NCI-H748 treated with DMSO at 0.1 percent for 48 hours (cell line): Measurements from ENCODE around the gene LRRC4B.
"Not testable (repeated sequence)": the region's sequence is repeated elsewhere in the genome, so short reads cannot be mapped to it uniquely, and the experiment has no call there.

ENCODE experiments used
- DNase-seq: peaks from one replicate; lab custom pipeline; 2025; lab: John Stamatoyannopoulos, UW

LRRC4B gene

DNA sequence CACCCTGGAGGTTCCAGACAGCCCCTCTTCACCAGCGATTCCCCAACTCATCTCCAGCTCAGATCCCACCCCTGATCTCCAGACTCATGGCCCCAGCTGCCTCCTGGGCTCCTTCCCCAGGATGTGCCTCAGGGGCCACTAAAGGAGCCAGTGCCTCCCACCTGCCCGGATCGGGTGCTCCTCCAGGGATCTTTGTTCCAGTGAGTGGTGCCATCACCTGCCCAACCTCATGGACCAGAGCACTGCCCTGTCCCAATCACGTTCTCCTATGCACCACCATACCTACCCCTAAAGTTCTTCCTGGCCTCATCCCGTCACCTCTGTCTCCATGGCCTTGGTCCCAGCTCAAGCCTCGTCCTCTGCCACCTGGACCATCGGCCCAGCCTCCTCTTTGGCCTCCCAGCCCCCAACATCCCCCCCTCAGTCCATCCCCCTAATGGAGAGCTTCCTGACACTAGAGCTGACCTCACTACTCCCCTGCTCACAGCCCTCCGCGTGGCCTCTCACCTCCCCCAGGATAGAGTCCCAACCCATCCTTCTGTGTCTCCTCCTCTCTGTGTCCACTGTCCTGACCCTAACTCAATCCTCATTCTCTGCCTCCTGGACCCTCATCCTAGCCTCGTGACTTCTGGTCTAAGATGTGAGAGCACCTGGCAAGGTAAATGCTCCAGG, 82.8 kb downstream of the LRRC4B start:
- DNase-seq = no peak

DNA sequence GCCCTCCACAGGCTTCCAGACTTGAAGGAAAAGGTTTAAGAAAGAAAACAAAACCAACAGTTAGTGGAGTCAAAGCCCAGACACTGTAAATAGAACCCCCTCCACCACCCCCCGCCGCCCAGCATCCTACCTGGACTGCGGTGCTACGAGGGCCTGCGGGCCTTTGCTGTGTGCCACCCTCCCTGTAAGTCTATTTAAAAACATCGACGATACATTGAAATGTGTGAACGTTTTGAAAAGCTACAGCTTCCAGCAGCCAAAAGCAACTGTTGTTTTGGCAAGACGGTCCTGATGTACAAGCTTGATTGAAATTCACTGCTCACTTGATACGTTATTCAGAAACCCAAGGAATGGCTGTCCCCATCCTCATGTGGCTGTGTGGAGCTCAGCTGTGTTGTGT, 85.3 kb downstream of the LRRC4B start:
- DNase-seq = no peak

DNA sequence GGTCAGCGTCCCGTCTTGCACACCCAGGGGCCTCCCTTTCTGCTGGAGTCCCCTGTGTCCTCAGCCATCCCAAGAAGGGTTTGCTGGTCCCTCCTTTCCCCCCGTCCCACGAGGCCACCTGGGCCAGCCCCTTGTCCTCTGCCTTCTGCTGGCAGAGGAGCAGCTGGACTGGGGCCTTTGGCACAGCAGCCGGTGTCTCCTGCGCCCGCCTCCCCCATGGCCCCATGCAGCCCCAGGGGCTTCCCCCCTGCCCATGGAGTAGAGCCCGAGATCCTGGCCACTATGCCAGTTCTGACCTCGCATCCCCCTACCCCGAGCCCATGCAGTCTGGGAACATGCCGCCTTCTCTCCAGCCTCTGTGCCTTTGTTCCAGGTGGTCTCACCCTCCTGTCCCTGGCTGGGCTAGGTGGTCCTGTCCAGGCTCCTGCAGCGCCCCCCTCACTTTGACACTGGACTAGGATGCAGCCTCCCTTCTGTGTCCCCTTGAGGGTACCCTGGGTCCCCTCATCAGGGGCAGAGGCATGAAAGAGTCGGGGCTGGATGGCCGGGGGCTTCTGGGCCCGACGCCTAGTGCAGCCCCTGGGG, 85.9 kb downstream of the LRRC4B start:
- DNase-seq = no peak

DNA sequence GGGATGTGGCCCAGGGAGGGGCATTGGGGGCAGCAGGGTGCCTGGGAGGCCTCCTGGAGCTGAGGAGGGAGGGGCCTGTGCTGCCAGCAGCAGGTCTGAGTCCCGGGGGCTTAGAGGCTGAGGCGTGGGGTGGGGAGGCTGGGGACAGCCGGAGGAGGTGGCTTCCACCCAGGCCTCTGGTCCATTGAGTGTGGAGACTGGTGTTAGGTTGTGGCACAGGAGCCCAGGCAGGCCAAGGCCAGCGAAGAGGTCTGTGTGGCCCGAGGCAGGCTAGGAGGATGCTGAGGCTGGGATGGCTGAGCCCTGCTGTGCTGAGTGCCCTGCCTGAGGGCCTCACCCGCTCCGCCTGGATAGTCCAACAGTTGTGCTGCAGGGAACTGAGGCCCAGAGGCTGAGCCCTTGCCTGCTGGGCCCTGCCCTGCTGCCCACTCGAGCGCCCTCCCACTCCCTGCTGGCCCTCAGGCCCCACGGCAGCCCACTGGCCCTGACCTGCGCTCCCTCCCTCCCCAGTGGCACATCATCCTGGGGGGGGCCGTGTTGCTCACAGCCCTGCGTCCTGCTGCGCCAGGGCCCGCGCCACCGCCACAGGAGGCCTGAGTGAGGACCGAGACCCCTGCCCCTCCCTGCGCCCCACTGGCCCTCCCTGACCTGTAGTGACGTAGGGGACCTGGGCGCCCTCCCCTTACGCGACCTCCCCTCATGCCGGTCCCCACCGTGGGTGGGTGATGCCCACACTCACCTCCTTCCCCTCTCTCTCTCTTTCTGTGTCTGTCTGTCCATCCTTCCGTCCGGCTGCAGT, 86.7 kb downstream of the LRRC4B start:
- no peak for DNase-seq

DNA sequence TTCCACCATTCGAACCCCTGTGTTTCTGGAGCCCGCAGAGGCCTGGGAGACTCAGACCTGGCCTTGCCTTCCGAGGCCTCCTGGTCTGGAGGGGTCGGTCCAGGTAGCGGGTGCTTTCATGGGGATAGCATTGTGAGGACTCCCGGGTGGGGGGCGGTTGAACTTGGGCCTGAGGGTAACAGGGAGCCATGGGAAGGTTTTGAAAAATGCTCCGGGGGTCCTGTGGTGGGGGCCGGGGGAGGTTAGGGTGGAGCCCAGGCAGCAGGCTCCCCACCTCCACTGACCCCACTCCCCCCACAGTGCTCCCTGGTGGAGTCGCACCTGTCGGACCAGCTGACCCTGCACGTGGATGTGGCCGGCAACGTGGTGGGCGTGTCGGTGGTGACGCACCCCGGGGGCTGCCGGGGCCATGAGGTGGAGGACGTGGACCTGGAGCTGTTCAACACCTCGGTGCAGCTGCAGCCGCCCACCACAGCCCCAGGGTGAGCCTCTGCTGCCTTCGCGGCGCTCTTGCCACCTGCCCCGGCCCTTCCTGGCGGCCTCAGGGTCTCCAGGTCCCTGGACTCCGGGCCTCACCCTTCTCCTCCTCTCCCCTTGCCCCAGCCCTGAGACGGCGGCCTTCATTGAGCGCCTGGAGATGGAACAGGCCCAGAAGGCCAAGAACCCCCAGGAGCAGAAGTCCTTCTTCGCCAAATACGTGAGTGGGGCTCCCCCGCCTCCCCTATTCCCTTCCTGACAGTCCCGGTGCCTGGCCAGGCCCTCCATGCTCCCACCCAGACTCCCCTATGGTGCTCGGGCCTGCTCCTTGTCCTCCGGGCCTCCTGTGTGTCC, 87.7 kb downstream of the LRRC4B start:
- DNase-seq = no peak

DNA sequence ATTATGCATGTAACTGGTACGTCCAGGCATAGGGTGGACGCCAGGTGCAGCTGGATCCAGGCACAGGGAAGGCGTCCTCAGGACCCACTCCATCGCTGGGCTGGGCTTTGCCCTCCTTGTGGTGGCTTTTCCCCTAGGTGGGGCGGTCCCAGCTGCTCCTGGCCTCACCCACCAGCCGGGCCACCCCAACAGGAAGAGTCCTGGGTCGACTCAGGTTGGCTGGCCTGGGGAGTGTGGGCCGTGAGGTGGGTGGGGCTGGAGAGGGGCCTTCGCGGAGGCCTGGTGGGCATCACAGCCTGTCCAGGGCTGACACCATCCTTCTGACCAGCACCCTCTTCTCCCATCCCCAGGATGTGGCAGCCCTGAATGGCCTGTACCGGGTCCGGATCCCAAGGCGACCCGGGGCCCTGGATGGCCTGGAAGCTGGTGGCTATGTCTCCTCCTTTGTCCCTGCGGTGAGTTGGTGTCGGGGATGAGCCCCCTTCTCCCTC, 88.4 kb downstream of the LRRC4B start:
- DNase-seq = no peak

DNA sequence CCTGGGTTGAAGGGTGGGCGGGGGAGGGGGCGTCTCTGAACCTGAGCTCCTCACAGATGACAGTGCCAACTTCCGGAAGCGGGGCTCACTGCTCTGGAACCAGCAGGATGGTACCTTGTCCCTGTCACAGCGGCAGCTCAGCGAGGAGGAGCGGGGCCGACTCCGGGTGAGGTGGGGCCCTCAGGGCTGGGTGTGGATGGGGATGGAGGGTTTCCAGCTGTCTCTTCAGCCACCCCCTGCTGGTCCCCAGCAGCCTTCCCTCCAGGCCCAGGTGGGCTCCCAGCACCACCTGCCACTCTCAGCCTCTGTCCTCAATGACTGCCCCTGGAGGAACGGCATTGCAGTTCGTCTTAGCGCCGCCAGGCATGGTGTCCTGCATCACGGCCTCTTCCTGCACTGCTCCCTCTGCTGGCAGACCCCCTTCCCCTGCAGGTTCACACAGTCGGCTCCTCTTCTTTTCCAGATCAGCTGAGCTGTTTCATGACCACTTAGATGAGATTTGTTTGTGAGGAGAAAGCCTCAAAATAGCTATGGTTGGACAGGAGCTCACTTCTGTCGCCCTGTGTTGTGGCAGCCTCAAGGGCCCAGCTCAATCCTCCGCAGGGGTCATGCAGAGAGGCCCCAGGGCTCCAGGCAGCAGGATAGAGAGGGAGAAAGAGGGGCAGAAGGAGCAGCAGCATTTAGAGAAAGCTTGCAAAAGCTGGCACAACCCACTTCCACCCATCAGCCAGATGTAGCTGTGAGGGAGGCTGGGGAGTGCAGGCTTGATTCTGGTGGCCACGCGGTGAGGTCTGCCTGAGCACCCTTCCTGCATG, 89.1 kb downstream of the LRRC4B start:
- no peak for DNase-seq

DNA sequence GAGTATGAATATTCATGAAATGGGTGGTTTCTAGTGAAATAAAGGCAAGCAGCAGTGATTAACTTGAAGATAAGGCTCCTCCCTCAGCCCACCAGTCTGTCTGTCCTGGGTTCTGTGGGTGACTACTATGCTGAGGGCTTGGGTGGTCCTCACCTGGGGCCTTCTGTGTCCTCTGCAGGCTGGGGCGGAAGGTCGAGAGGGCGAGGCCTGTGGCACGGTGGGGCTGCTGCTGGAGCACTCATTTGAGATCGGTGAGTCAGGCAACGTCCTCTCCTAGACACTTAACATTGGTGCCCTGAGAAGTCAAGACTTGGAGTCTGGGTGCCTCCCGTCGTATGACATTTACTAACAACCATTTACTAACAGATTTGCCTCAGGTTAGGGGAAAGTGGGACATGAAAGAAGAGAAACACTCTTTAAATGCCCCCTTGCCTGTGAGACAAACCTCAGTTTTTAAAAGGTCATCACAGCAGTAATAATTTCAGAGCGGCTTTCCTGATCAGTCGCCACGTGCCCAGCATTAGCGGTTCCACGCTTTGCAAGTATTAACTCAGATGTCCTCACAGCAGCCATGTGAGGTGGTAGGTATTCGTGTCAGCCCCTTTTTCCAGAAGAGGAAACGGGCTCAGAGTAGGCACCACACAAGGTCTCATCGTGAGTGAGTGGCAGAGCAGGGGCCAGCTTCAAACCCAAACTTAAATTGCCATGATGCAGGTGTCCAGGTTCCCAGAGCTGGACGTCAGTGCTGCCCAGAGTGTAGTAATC, 90.3 kb downstream of the LRRC4B start:
- DNase-seq = no peak

DNA sequence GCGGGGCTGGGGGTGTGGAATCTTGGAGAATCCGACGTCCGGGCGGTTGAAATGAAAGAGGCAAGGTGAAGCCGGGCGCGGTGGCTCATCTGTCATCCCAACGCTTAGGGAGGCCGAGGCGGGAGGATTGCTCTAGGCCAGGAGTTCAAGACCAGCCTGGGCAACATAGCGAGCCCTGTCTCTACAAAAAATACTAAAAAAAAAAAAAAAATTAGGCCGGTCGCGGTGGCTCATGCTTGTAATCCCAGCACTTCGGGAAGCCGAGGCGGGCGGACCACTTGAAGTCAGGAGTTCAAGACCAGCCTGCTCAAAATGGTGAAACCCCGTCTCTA, 91.4 kb downstream of the LRRC4B start:
- DNase-seq = no peak

DNA sequence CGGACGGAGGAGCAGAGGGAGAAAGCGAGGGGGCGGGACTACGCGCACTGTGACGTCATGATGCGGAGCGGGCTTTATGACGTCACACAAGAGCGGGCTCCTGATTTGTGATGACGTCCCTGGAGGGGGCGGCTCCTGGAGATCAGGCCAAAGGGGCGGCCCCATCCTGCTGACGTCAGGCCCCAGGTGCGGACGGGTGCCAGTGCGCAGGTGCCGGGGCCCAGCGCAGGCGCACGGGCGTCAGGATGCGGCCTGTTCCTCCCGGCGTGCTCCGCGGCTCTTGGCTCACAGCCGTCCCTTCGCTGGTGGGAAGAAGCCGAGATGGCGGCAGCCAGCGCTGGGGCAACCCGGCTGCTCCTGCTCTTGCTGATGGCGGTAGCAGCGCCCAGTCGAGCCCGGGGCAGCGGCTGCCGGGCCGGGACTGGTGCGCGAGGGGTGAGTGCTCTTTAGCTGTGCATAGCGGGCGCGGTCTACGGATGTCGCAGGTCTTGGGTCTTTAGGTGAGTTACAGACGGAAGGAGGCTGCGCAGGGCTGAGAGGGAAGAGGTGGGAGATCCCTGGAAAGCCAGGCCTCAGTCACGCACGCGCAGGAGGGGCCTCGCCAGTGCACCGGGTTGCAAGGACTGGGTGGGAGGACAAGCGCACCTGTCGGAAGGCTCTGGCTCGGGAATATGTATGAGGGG, 91.9 kb downstream of the LRRC4B start, which contains the start of the genes EMC10 and GARIN5A:
Gene EMC10, plus strand, starts transcription at position 284 of the 683 bp plus-strand sequence. Its CDS starts 38 bp downstream, at position 322.
Gene GARIN5A, minus strand, starts transcription at position 625 of the 683 bp plus-strand sequence. Its CDS starts 460 bp downstream, at position 165.
- DNase-seq = peak; percentile 89

DNA sequence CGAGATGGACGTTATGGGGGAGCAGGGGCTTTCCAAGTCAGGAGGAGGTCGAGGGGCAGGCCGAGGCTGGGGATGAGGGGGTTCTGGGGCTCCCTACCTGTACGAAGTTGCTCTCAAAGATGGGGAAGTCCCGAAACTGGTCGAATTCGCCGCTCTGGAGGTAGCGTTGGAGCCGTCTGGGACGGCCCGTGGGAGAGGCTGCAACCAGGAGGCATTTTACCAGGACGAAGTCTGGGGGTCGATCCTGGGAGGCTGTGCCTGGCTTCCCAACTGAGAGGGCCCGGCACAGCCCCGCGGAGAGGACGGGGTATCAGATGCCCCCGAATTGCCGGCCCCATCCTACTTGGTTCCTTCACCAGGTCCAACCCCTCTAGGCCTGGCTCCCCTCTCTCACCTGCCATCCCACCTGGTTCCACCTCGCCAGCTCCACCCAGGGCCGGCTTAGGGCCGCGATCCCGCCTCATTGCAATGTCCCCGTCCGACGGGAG, 92.5 kb downstream of the LRRC4B start:
- no peak for DNase-seq

DNA sequence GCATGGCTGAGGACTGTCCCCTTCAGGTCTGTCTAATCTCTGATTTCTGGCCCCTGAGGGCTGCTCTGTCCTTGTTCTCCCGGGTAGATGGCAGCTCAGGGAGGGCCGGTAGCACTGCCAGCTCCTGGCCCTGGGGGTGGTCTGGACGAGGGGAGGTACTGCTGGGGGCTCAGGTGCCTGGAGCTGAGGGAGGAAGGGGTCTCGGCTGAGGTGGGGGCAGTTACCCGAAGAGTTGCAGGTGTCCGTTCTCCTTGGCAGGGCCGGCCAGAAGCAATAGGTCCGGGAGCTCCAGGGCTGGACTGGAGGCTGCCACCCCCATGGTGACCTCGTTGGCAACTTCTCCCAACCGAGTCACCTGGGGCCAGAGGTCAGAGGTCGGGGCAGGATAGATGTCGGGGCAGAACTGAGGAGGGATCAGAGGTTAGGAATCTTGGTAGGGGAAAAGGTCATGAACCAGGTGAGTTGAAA, 93.1 kb downstream of the LRRC4B start:
- DNase-seq = no peak

DNA sequence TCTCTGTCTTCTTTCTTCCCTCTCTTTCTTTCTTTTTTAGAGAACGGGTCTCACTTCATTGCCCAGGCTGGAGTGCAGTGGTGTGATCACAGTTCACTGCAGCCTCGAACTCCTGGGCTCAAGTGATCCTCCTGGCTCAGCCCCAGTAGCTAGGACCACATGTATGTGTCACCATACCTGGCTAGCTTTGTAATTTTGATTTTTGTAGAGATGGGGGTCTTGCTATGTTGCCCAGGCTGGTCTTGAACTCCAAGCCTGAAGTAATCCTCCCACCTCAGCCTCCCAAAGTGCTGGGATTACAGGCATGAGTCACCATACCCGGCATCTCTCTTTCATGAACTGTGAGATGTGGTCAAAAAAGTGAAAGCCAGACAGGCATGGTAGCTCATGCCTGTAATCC, 94.9 kb downstream of the LRRC4B start:
- DNase-seq = not testable (repeated sequence)

DNA sequence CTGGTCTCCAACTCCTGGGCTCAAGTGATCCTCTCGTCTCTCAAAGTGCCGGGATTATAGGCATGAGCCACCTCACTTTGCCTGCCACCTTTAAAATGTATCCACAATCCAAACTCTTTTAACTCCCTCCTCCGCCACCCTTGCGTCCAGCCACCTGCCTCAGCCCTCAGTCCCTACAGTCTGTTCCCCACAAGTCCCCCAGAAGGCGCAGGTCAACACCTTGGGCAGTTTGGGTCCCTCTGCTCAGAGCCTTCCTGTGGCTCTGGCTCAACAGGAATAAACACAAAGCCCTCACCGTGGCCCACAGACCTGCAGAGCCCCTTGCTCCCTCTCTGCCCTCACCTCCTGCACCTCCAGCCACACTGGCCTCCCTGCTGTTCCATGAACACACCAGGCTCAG, 99.4 kb downstream of the LRRC4B start:
- DNase-seq = no peak

DNA sequence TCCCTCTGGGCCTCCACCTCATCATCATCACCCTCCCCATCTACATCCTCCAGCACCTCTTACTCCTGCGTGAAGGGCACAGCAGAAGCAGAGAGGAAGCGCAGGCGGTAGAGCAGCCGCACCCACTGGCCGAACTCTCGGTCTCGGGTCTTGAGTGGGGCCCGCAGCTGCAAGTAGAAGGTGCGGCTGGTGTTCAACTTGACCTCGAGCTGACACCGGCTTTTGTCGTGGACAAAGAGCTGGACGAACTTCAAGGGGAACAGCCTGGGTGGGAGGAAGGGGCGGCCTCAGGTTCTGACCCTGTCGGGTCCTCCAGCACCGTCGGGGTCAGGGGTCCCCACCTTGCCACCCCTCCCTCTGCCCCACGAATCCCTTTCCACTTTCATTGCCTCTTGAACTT, 100.7 kb downstream of the LRRC4B start:
- no peak for DNase-seq
